Neural cell (in vitro differentiated cells): ENCODE results near the gene TAGLN2. TPM values are rescaled to one million over a fixed set of nuclear protein-coding genes. Genes with fewer than 3 reads are reported as not detected.

Experiments
- H2AFZ ChIP-seq: fragments of 200-600, 300-800 bp; sonication (generic), shearing (Covaris generic); 2 replicates; pipeline ENCODE4 v1.6.0; 2014; ENCODE audit warnings: low read depth, mild to moderate bottlenecking, antibody characterized with exemption, low read length, moderate library complexity
- H3F3A ChIP-seq: fragments of 200-600 bp; shearing (Covaris generic); 2 replicates; pipeline ENCODE4 v1.6.1; 2016; ENCODE audit warnings: mild to moderate bottlenecking, moderate library complexity, mixed read lengths, antibody characterized with exemption, low read length; ENCODE audit not compliant: insufficient read depth, poor library complexity, severe bottlenecking
- H3K27ac ChIP-seq: fragments of 200-600, 300-800 bp; sonication (generic), shearing (Covaris generic); 2 replicates; pipeline ENCODE4 v1.5.1; 2014; ENCODE audit warnings: mild to moderate bottlenecking, low read length, moderate library complexity
- H3K27me3 ChIP-seq: fragments of 300-800, 200-600 bp; sonication (generic), shearing (Covaris generic); 2 replicates; pipeline ENCODE4 v1.6.0; 2014; ENCODE audit warnings: mild to moderate bottlenecking, low read depth, low read length, moderate library complexity; ENCODE audit not compliant: insufficient read depth
- H3K36me3 ChIP-seq: fragments of 300-800, 200-600 bp; sonication (generic), shearing (Covaris generic); 2 replicates; pipeline ENCODE4 v1.5.1; 2014; ENCODE audit warnings: mild to moderate bottlenecking, antibody characterized with exemption, low read length, moderate library complexity; ENCODE audit not compliant: insufficient read depth
- H3K4me2 ChIP-seq: fragments of 300-800, 200-600 bp; sonication (generic), shearing (Covaris generic); 2 replicates; pipeline ENCODE4 v1.6.0; 2014; ENCODE audit warnings: mild to moderate bottlenecking, low read length
- H3K4me3 ChIP-seq: fragments of 300-800, 200-600 bp; sonication (generic), shearing (Covaris generic); 2 replicates; pipeline ENCODE4 v1.5.1; 2014; ENCODE audit warnings: mild to moderate bottlenecking, low read length, moderate library complexity
- H3K79me2 ChIP-seq: fragments of 200-600 bp; shearing (Covaris generic); replicated peaks from 2 replicates; pipeline ENCODE4 v1.6.0; 2014; ENCODE audit warnings: mild to moderate bottlenecking, low read length, moderate library complexity; ENCODE audit not compliant: insufficient read depth
- H3K9ac ChIP-seq: fragments of 300-800, 200-600 bp; sonication (generic), shearing (Covaris generic); 2 replicates; pipeline ENCODE4 v1.6.1; 2016; ENCODE audit warnings: mild to moderate bottlenecking, low read length, mixed read lengths
- H3K9me2 ChIP-seq: fragments of 200-600 bp; shearing (Covaris generic); 2 replicates; pipeline ENCODE4 v1.6.1; 2016; ENCODE audit warnings: mild to moderate bottlenecking, low read length, mixed read lengths; ENCODE audit not compliant: insufficient read depth
- H3K9me3 ChIP-seq: fragments of 200-600, 300-800 bp; sonication (generic), shearing (Covaris generic); 2 replicates; pipeline ENCODE4 v1.6.1; 2016; ENCODE audit warnings: mild to moderate bottlenecking, mixed run types, low read length, moderate library complexity, mixed read lengths
- H4K20me1 ChIP-seq: fragments of 200-600 bp; shearing (Covaris generic); 2 replicates; pipeline ENCODE4 v1.6.1; 2016; ENCODE audit warnings: mild to moderate bottlenecking, mixed run types; ENCODE audit not compliant: insufficient read depth
- EP300 ChIP-seq: fragments of 450-650 bp; conservative IDR thresholded peaks from 2 replicates; pipeline ENCODE4 v1.6.1; 2014; ENCODE audit warnings: antibody characterized with exemption, mild to moderate bottlenecking, moderate library complexity; ENCODE audit not compliant: poor library complexity, severe bottlenecking
- EZH2 ChIP-seq: fragments of 200-600, 300-800 bp; shearing (Covaris generic), sonication (generic); IDR thresholded peaks from 2 replicates; pipeline ENCODE4 v1.6.1; 2014; ENCODE audit warnings: antibody characterized with exemption, low read length, borderline replicate concordance, mild to moderate bottlenecking; ENCODE audit not compliant: insufficient read depth, poor library complexity, severe bottlenecking
- MXI1 ChIP-seq: fragments of 450-650 bp; conservative IDR thresholded peaks from 2 replicates; pipeline ENCODE4 v1.6.1; 2014; ENCODE audit warnings: antibody characterized with exemption, mild to moderate bottlenecking; ENCODE audit not compliant: poor library complexity, severe bottlenecking
- POLR2AphosphoS5 ChIP-seq: IDR thresholded peaks from 2 replicates; pipeline ENCODE4 v1.6.1; 2012
- RAD21 ChIP-seq: fragments of 450-650 bp; conservative IDR thresholded peaks from 2 replicates; pipeline ENCODE4 v1.6.1; 2014; ENCODE audit warnings: antibody characterized with exemption, mild to moderate bottlenecking, moderate library complexity
- REST ChIP-seq: IDR thresholded peaks from 2 replicates; pipeline ENCODE4 v1.6.1; 2012; ENCODE audit warnings: borderline replicate concordance
- SMC3 ChIP-seq: fragments of 450-650 bp; conservative IDR thresholded peaks from 2 replicates; pipeline ENCODE4 v1.6.1; 2014; ENCODE audit warnings: antibody characterized with exemption, mild to moderate bottlenecking, moderate library complexity; ENCODE audit not compliant: poor library complexity
- TAF1 ChIP-seq: IDR thresholded peaks from 2 replicates; pipeline ENCODE4 v1.6.1; 2012; ENCODE audit warnings: low read depth
- polyA plus RNA-seq: library from polyadenylated mRNA; depleted of rRNA; stranded (reverse); fragments of >200 nt; gene quantifications from 2 replicates; pipeline ENCODE4 v1.2.3, GENCODE V29; 2014
- TF ChIP-seq, protein P1 (sequence below): fragments of 450-650 bp; IDR thresholded peaks from 2 replicates; pipeline ENCODE4 v1.5.1; 2014; ENCODE audit warnings: antibody characterized with exemption, mild to moderate bottlenecking, moderate library complexity; ENCODE audit not compliant: poor library complexity, severe bottlenecking

Gene TAGLN2
- polyA plus RNA-seq, 1 donor from 2014 or later: 0.52 TPM

GRCh38 chr1:159914252-159915018, 10.9 kb downstream of the TAGLN2 start:
- H3K27me3 ChIP-seq: no peaks in the 10 kb centered on the region
- H3K36me3 ChIP-seq: no peaks in the 10 kb centered on the region
- H3K9me2 ChIP-seq: no peaks in the 10 kb centered on the region
- TF ChIP-seq EP300: no peak
- TF ChIP-seq POLR2AphosphoS5: no peak
- TF ChIP-seq, protein P1, sequence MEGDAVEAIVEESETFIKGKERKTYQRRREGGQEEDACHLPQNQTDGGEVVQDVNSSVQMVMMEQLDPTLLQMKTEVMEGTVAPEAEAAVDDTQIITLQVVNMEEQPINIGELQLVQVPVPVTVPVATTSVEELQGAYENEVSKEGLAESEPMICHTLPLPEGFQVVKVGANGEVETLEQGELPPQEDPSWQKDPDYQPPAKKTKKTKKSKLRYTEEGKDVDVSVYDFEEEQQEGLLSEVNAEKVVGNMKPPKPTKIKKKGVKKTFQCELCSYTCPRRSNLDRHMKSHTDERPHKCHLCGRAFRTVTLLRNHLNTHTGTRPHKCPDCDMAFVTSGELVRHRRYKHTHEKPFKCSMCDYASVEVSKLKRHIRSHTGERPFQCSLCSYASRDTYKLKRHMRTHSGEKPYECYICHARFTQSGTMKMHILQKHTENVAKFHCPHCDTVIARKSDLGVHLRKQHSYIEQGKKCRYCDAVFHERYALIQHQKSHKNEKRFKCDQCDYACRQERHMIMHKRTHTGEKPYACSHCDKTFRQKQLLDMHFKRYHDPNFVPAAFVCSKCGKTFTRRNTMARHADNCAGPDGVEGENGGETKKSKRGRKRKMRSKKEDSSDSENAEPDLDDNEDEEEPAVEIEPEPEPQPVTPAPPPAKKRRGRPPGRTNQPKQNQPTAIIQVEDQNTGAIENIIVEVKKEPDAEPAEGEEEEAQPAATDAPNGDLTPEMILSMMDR: no peak
- no peak for TF ChIP-seq SMC3
- no peak for TF ChIP-seq TAF1
- TF ChIP-seq RAD21: no peak
- TF ChIP-seq EZH2: no peak
- no peak for TF ChIP-seq MXI1
- TF ChIP-seq REST: no peak
- no peak overlapping the region for H3K9ac ChIP-seq
- no peak overlapping the region for H2AFZ ChIP-seq
- no peak overlapping the region for H3K4me3 ChIP-seq
- H3K4me2 ChIP-seq: no peak overlapping the region
- no peaks in the 10 kb centered on the region for H4K20me1 ChIP-seq
- H3K9me3 ChIP-seq: no peaks in the 10 kb centered on the region
- H3F3A ChIP-seq: no peaks in the 10 kb centered on the region
- H3K27ac ChIP-seq: no peak overlapping the region
- H3K79me2 ChIP-seq: no peaks in the 10 kb centered on the region

DNA sequence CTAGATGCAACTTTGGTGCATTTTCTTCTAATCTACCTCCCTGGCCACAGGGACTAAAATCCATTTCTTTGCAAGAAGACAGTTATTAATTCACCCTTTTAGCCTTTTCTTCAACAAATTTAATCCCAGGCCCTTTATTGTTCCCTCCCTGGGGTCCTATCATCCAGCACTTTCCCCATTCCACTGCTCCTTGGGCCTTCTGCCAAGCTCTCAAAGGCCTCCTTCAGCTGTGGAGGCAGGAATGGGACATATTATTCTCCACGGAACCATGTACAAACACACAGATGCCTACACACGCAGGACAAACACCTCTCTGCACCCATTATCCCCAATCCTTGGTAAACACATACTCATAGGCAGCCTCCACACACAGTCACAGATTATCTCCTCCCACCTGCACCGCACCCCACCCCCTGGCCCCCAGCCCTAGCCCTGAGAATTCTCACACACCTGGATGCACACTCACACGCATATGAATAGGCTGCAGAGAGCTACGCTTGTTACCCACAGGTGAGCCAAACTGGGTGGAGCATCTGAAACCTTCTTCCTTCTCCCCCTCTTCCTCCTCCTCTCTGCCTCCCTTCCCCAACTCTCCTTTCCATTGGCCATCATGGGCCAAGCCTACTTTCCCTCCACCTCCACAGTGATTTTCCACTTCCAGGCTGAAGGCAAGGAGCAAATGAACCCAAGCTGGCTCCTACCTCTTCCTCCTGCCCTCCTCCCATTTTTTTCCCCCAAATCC, 11.7 kb downstream of the TAGLN2 start:
- Histone ChIP-seq H3K4me2 (no peak overlapping the region), H3K9ac (no peak overlapping the region), H3K79me2 (no peaks in the 10 kb centered on the region), H3K4me3 (no peak overlapping the region), H3K36me3 (no peaks in the 10 kb centered on the region), H2AFZ (no peak overlapping the region), H3F3A (no peaks in the 10 kb centered on the region), H3K9me2 (no peaks in the 10 kb centered on the region), H3K27me3 (no peaks in the 10 kb centered on the region), H3K27ac (no peak overlapping the region), H4K20me1 (no peaks in the 10 kb centered on the region), H3K9me3 (no peaks in the 10 kb centered on the region)
- TF ChIP-seq REST (no peak), SMC3 (no peak), EP300 (no peak), MXI1 (no peak), POLR2AphosphoS5 (no peak), RAD21 (no peak), EZH2 (no peak), TAF1 (no peak)
- TF ChIP-seq, protein P1: no peak
